DND-41 (cell line): ENCODE data around the gene BORCS5.

Source experiments
- ATAC-seq: fragments of 200-7000 bp; cut with Tn5 transposase; 3 replicates; pipeline ENCODE4 v1.9.1; 2021; ENCODE audit warnings: low read depth; ENCODE audit not compliant: insufficient read depth
- DNase-seq: peaks from one replicate; pipeline ENCODE4 v3.0.0-alpha.2; 2020
- H2AFZ ChIP-seq: 2 replicates; pipeline ENCODE4 v1.6.0; 2012; ENCODE audit warnings: low read depth, low read length
- H3K27ac ChIP-seq: 2 replicates; pipeline ENCODE4 v1.5.1; 2012; ENCODE audit warnings: low read length, inconsistent platforms
- H3K27me3 ChIP-seq: fragments of 200-600 bp; sonication (generic); 2 replicates; pipeline ENCODE4 v1.6.0; 2012; ENCODE audit warnings: low read length, mild to moderate bottlenecking, inconsistent platforms; ENCODE audit not compliant: insufficient read depth, poor library complexity
- H3K36me3 ChIP-seq: 2 replicates; pipeline ENCODE4 v1.5.1; 2012; ENCODE audit warnings: low read length, inconsistent platforms; ENCODE audit not compliant: insufficient read depth
- H3K4me1 ChIP-seq: 2 replicates; pipeline ENCODE4 v1.5.1; 2012; ENCODE audit warnings: mild to moderate bottlenecking, low read length; ENCODE audit not compliant: insufficient read depth
- H3K4me2 ChIP-seq: 2 replicates; pipeline ENCODE4 v1.6.0; 2012; ENCODE audit warnings: mild to moderate bottlenecking, moderate library complexity, low read length, inconsistent platforms; ENCODE audit not compliant: insufficient read depth
- H3K4me3 ChIP-seq, 2 experiments: fragments of 200-600 bp in 1 of 2; shearing (Covaris generic) in 1 of 2; 2 replicates each; pipeline ENCODE4 v1.5.1; 2012 to 2016; ENCODE audit warnings: inconsistent platforms in 2 of 2, low read length in 2 of 2, mild to moderate bottlenecking in 2 of 2, low read depth in 1 of 2, moderate library complexity in 1 of 2
- H3K79me2 ChIP-seq: 2 replicates; pipeline ENCODE4 v1.6.0; 2012; ENCODE audit warnings: low read length, inconsistent platforms; ENCODE audit not compliant: insufficient read depth
- H3K9ac ChIP-seq: 2 replicates; pipeline ENCODE4 v1.6.0; 2012; ENCODE audit warnings: low read depth, mild to moderate bottlenecking, inconsistent platforms, low read length, moderate library complexity
- H3K9me3 ChIP-seq: 2 replicates; pipeline ENCODE4 v1.5.1; 2012; ENCODE audit warnings: low read length, moderate library complexity, mild to moderate bottlenecking, inconsistent platforms; ENCODE audit not compliant: insufficient read depth, severe bottlenecking
- H4K20me1 ChIP-seq: 2 replicates; pipeline ENCODE4 v1.6.0; 2012; ENCODE audit warnings: low read length; ENCODE audit not compliant: insufficient read depth
- CTCF ChIP-seq: IDR thresholded peaks from 2 replicates; pipeline ENCODE4 v1.5.1; 2012; ENCODE audit warnings: borderline replicate concordance, low read length, moderate library complexity, mild to moderate bottlenecking; ENCODE audit not compliant: poor library complexity, severe bottlenecking; ENCODE audit errors: extremely low read depth
- EZH2 ChIP-seq: IDR thresholded peaks from 3 replicates; pipeline ENCODE4 v1.6.1; 2012; ENCODE audit warnings: borderline replicate concordance, low read depth, mild to moderate bottlenecking, moderate library complexity, low read length, inconsistent platforms; ENCODE audit not compliant: severe bottlenecking

BORCS5 gene

GRCh38 chr12:12511895-12512711 is 155.2 kb downstream of the BORCS5 start:
- no peak overlapping the region for H3K27ac ChIP-seq
- H3K4me1 ChIP-seq = no peaks in the 10 kb centered on the region
- H2AFZ ChIP-seq = no peak overlapping the region
- ATAC-seq = no peak
- H3K79me2 ChIP-seq = no peaks in the 10 kb centered on the region
- no peaks in the 10 kb centered on the region for H3K36me3 ChIP-seq
- H3K4me2 ChIP-seq = no peak overlapping the region
- no peaks in the 10 kb centered on the region for H3K9me3 ChIP-seq
- no peak overlapping the region for H3K9ac ChIP-seq
- H4K20me1 ChIP-seq = no peaks in the 10 kb centered on the region
- DNase-seq = no peak
- H3K4me3 ChIP-seq = no peak overlapping the region
- peaks cover 8% of the 10 kb centered on the region for H3K27me3 ChIP-seq
- TF ChIP-seq EZH2 (no peak), CTCF (no peak)

- Histone ChIP-seq H3K27me3 (peaks cover 8% of the 10 kb centered on the region), H4K20me1 (no peaks in the 10 kb centered on the region), H2AFZ (no peak overlapping the region), H3K27ac (no peak overlapping the region), H3K79me2 (no peaks in the 10 kb centered on the region), H3K4me2 (no peak overlapping the region), H3K9ac (no peak overlapping the region), H3K4me1 (no peaks in the 10 kb centered on the region), H3K9me3 (no peaks in the 10 kb centered on the region), H3K36me3 (no peaks in the 10 kb centered on the region), H3K4me3 (no peak overlapping the region)
- ATAC-seq = no peak
- no peak for DNase-seq
- TF ChIP-seq EZH2 (no peak), CTCF (no peak)
These were observed 156.6 kb downstream of the BORCS5 start for GRCh38 chr12:12513416-12514006.

GRCh38 chr12:12518464-12518845 is 161.6 kb downstream of the BORCS5 start:
- Histone ChIP-seq H3K4me1 (no peaks in the 10 kb centered on the region), H2AFZ (no peak overlapping the region), H3K9ac (no peak overlapping the region), H3K4me3 (no peak overlapping the region), H4K20me1 (no peaks in the 10 kb centered on the region), H3K27ac (no peak overlapping the region), H3K9me3 (no peaks in the 10 kb centered on the region), H3K36me3 (no peaks in the 10 kb centered on the region), H3K79me2 (no peaks in the 10 kb centered on the region), H3K27me3 (peaks cover 10% of the 10 kb centered on the region), H3K4me2 (no peak overlapping the region)
- DNase-seq (no peak), ATAC-seq (no peak)
- TF ChIP-seq EZH2 (no peak), CTCF (no peak)
